Prostate gland (tissue), 2 donors: Measurements from ENCODE around the gene TLR6.

Experiments used
- CTCF ChIP-seq, 4 experiments: fragments of 200-600 bp in 2 of 4; fragments of 450-650 bp in 2 of 4; sonication (generic) in 2 of 4; IDR thresholded peaks; 1 replicate in 3 of 4; 2 replicates in 1 of 4; pipeline ENCODE4 v1.5.1; 2016 to 2019; ENCODE audit warnings: antibody characterized with exemption in 4 of 4, mild to moderate bottlenecking in 2 of 4, moderate library complexity in 2 of 4
- POLR2A ChIP-seq: fragments of 450-650 bp; IDR thresholded peaks from one replicate; pipeline ENCODE4 v1.6.1; 2016; ENCODE audit warnings: antibody characterized with exemption, mild to moderate bottlenecking

- TF ChIP-seq POLR2A (no peak), CTCF (IDR thresholded peaks at IDR 0.05) (no peak)
These were observed 68.3 kb downstream of the TLR6 start for GRCh38 chr4:38788317-38788716.
